Measurements from ENCODE around the gene CHN2.
"Not testable (repeated sequence)": the region's sequence is repeated elsewhere in the genome, so short reads cannot be mapped to it uniquely, and the experiment has no call there.

The CHN2 gene

DNA sequence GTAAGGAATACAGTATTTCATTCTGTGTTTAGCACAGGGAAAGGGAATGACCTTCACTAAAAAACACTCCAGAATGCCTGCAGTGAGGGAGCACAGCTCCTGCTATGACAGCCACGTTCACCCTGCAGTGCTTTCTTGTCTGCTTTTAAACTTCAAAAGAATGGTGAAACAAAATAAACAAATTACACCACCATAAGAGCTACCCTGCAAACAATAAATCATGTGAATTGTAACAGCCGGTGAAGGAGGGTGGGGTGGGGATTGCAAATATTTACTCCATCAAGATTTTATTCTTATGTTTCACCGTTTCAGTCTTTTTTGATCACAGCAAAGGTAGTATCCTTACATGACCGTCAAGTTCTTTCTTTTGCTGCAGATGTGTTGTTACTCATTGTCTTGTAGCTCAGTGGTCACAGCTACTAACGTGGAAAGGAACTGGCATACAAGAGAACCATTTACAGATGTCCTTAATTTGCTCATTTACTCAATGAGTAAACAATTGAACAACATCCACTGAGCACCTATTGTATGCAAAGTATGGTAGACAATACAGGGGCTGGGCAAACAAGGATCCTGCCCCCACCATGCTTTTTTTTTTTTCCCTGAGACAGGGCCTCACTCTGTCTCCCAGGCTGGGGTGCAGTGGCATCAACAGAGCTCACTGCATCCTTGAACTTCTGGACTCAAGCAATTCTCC lies 4.1 kb upstream of the CHN2 start:
- DNase-seq: peak; percentile 30

DNA sequence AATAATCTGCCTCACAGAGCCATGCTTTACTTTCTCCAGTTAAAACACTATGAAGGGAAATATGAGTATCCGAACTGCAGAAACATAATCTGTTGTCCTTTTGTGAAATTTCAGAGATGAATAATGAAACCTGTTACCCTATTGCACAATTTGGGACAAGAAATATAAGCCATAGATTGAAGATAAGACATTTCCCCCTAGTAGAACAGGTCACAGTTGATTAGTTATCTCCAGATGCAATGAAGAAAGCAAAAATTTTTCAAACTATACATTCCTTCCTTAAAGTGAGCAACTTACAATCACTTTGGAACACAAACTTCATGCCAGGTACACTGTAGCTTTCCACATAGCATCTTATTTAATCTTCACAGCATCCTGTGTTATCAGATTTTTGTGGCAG lies 2.3 kb upstream of the CHN2 start:
- DNase-seq: no peak

DNA sequence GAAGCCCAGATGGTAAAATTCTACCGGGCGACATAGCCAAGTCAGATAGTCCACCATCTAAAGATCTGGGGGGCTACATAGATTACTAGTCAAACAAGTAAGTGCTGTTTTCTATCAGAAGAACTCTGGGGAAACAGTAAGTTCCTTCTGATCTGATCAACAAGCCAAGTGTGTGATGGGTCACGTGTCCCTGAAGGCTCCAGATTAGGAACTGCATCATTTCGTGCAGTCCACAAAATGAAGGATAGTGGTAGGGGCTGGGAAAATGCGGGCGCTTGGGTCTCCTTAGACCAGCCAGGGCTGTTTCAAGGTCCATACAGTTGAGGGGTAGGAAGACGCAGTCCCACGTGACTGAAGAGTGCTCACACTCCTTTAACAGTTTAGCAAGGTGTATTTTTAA lies 1.8 kb upstream of the CHN2 start:
- DNase-seq: no peak

DNA sequence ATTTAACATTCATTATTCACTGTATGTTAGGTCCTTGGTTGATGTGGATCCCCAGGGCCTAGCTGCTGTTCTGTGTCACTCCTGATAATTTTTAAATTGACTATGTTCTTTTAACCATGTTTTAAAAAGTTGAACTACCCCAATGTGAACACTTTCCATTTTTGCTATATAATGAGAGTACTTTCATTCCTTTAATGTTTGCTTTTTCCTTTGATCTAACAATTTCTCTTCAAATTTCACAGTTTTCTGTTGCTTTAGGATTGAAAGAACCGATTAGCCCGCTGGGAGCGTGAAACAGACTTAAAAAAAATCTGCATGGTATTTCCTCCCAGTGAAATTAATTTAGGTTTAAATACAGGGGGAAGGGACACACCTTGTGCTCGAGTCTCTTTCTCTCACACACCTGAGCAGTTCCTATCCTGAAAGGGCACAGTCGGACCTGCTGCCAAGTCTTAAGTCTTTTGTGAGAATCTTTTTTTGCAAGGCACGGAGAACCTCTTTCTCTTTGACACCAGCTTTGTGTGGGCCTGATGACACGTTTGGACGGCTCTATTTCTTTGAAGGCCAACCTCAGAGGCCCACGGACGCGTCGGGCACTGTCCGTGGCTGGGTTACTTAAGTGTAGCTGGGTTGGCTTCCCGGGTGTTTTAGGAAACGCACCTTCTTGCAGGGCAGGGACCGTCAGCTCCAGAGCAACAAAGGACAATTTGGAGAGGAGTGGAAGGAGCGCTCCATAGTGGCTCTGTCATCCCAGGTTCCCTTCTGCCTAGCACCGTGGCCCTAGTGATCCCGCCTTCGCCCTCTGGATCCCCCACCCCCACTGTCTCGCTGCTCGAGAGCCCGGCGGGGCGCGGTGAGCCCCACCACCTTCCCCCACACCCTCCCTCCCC lies 1.0 kb upstream of the CHN2 start:
- no peak for DNase-seq

DNA sequence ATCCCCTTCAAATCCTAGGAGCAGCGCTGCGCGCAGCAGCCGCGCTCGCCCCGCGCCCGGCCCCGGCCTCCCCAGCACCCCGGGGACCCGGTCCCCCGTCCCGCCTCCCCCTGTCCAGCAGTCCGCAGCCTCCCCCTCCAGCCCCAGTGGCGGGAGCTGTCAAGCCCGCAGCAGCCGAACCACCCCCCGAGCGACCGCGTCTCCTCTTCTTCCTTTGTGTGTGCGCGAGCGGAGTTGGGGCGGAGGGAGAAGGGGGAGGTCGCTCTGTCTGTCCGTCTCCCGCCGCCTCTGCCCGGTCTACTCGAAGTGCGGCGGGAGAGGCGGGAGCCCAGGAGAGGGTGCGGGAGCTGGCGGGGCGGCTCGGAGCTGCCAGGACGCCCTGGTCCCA lies 375 bp upstream of the CHN2 start:
- DNase-seq: no peak

DNA sequence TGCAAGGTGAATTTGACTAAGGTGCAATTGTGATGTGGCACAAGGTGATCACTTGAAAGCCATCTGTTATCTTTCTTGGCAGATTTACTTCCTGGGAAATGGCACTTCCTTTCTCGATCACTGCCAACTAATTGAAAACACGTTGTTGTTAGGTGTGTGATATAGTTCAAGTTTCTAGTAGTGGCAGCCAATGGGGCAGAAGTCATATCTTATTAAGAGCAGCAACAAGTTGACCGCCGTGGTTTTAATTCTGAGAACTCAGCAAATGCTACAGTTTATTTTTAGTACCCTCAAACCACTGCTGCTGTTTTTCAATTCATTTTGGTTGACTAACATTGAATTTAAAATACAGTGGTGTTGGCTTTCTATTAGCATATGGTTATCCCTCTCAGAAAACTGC lies 1.6 kb downstream of the CHN2 start:
- no peak for DNase-seq

DNA sequence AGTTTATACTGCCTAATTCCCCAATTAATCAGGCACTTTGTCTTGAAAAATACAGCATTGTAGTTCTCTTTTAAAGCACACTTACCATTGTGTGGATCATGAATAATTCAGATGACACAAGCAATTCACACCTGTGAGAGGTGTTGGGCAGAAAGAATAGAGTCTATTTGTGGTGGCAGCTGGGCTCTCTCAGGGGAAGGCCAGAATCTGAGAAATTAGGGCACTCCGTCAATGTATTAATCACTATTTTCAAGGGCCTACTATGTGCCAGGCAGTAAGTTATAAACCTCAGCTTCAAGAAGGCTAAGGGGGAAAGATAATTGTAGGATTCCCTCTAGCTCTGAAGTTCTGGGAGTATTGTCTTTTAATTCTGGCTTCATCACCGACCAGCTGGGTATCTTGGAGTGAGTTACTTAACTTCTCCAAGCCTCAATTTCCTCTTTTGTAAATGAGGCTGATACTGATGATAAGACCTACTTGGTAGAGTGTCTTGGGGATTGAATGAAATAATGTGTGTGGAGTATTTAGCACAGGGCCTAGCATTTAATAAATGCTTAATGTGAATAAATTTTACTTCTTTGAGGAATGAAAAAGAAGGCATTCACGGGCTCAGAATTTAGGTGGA lies 2.5 kb downstream of the CHN2 start:
- no peak for DNase-seq

DNA sequence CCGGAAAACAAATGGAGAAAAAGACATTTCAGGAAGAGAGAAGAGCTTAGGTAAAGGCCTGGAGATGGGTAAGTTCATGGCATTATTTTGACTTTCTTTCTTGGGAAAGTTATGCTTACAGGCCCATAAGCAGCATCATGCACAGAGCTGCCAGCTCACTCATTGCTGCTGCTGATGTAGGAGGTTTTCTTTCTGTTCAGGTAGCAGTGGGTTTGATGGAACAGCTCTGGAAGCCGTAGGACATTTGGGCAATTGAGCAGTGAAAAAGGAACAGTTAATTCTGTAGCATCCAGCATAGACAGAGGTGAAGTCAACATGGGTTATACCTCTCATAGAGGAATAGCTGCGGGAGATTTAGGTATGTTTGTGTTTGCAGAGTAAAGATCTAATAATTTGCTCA lies 3.3 kb downstream of the CHN2 start:
- no peak for DNase-seq

DNA sequence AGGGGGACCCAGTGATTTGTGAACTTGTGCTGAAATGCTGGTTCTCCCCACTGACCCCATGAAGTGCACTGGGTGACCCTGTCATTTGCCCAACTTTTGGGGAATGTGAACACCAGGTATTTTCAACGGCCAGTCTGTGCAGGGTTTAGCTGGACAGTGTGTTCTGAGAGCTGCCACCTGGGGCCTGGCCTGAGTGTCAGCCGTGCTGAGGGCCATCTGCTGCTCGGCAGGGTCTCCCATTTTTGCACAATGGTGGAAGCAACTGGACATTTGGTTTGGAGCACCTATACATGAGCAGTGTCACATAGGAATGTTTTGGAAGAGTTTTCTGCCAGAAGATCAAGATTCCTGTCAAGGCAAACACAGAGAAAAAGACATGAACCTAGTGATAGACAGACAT lies 5.2 kb downstream of the CHN2 start:
- no peak for DNase-seq

DNA sequence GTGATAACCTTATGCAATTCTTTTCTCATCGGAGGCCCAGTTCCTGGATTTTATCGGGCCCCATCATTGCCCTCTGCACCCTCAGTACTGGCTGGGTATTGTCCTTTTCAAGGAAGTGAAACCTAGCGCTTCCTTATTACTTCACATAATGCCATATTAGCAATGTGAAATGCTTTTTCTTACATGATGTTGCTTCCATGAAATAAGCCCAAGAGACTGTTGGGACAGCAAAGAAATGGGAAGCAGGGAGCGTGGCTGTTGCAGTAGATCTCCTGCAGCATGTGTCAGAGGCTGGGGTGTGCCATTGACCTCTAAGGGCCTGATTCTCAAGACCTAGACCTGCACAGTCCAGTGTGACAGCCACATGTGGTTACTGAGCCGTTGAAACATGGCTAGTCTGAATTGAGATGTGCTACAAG lies 8.1 kb downstream of the CHN2 start:
- DNase-seq: no peak

DNA sequence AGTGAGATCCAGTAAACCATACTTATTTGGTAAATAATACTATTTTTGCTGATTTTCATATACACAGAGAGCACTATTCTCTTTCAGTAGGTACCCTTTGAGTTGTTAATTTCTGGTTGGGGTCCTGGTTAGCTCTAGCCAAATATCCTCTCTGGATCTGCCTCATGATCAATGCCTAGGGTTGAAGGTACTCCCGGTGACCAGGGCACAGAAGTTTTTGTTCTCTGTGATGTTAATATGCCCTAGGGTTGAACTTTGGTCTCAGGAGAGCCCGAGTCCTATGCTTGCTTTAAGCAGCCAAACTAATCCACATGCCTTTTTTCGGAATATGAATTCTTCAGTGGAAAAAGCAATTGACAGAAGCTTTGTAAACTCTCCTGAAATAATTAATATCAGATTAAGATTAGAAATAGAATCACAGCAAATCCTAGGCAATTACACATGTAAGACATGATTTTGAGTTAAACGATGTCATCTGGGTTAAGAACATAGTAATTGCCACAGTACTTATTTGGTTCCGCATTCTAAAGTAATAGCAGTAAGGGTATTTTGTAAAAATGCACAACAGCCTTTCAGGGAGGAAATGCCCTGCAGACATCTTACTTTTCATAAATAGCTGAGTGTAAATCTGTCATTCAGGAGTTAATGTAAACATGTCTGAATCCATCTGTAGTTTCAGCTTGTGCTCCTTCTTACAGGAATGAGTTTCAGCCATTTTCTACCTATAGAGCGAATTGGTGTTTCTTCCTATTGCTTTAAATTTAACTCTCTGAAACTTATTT lies 10.1 kb downstream of the CHN2 start:
- no peak for DNase-seq

DNA sequence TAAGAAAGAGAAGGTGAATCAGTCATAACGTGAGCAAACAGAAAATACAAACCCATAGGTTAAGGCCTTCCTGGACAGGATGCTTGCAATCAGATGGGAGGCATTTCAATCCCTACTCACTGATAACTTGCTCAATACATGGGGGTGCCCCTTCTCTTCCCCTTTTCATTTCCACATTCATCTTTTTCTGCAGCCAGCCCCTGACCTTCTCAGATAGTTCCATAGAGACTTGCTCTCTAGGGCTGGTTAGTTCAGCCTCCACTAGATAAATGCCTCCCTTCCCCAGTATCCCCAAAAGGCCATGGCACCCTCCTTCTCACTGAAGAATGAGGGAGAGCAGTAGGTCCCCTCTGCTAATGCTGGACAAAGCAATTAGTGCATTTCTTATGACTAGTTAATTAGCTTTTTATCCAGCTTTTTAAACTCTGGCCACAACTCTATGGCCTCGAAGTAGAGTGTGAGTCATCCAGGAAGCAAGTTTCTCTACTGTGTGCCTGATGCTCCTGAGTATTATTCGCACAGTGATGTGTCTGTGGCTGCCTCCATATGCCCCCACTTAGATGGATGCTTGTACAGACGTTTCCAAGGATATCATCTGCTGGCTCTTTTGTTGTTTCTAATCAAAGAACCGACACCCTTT lies 12.7 kb downstream of the CHN2 start:
- DNase-seq: no peak

DNA sequence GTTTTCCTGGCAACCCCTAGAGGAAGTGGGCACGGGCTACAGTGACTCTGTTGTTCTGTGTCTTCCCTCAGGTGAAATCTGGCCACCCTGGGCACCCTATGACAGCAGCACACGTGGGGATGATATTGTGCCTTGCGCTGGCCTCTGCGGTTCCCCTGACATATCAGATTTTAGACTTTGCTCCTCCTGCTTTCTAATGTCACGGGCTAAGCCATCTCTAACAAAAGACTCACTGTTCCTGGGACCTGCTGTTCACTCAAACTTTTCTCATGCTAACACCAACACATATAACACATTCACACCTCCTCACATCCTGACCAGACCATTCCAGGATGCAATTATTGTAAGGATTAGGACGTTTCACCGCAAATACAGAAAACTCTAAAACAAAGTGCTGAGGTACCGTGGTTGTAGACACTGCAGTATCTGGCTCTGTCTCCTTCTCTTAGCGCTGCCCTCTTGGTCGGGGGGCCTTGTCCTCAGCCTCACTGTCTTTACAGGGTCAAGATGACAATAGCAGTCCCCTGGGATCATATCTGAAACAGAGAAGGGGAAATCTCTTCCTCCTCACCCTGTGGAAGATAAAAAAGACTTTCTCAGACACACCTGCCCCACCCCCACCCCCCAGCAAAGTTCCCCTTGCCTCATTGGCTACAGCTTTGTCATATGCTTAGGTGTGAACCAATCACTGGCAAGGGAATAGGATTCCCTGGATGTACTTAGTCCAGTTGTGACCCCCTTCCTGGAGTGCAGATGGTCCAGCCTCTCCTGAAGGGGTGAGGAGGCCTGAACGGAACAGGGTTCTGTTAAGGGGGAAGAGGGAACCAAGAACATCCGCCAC lies 14.1 kb downstream of the CHN2 start:
- DNase-seq: no peak

DNA sequence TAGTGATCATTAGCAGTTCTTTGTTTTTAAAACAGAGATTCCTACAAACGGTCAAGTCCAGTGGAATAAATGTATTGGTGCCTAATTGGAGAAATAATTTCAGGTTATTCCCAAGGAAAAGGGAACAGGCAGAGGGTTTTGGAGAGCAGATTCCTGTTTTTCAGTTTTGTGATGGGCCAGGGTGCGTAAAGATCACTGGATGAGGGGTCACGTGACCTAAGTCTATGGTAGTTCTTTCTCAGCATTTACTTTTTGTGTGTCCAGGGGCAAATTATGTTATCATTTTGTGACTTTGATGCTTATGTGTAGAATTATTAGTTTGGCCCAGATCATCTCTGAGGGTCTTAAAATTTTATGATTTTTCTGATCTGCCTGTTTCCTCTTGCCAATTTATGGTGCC lies 15.2 kb downstream of the CHN2 start:
- DNase-seq: no peak

DNA sequence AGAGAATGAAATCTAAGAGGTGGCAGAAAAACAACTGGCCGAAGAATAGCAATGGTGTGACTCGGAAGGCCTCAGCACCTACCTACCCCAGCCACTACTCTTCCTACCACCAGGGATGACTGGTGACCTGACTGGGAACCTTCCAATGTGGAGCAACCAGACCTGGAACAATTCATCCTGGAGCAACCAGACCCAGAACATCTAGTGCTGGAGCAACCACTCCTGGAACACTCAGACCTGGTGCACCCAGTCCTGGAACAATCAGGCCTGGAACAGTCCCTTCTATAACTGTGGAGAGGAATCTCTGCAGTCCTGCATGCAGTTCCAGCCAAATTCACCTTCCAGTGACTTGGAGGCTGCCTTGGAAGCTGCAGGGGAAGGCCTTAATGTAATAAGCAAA lies 18.2 kb downstream of the CHN2 start:
- not testable (repeated sequence) for DNase-seq

DNA sequence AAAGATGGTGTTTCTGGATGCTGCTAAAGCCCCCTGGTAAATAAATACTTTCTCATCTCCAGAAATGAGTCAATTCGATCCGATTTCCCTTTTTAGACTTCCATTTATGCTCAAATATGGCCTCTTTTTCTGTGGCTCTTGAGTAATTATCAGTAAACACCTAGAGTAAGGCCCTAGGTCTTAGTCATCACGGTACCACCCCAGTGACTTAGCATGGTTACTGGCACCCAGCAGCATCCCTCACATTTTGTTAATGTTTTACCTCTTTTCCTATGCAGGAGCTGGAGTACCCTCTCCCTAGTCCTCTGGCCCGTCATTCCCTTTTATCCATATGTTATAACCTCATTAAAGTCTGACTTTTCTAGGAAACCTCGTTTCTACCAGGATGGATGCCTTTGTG lies 19.5 kb downstream of the CHN2 start:
- DNase-seq: no peak

DNA sequence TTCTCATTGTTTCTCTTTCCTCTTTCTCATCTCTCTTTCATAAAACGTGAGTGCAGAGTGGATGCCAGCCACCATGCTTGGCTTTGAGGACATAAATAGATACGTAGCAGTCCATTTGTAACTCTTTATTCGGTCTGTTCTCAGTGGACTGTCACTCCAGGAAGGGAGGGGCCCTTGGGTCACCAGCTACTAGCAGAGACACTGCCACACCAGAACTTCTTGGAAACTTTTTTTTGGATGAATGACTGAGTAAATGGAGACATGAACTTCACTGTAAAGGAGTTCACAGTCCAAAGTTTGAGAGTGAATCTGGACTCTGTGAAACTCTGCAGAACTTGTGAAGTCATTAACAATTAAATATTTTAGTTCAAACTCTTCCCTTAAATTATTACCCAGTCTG lies 20.2 kb downstream of the CHN2 start:
- no peak for DNase-seq

DNA sequence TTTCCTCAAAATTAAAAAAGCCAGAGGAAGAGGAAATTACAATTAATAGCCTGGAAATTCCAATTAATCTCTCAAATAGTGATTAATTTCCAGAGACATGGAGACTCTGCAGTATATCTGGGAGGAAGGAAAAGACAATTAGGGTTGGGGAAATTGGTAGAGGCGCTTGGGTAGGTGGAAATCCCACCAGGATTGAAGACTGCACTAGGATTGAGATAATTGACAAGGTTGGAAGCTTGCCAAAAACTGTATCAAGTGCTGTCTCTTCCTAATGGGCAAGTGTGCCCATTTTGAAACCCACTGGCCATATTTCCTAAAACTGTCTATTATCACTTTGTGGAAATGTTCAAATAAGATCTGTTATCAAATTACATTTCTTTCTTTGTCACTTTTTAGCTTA lies 21.6 kb downstream of the CHN2 start:
- DNase-seq: no peak

DNA sequence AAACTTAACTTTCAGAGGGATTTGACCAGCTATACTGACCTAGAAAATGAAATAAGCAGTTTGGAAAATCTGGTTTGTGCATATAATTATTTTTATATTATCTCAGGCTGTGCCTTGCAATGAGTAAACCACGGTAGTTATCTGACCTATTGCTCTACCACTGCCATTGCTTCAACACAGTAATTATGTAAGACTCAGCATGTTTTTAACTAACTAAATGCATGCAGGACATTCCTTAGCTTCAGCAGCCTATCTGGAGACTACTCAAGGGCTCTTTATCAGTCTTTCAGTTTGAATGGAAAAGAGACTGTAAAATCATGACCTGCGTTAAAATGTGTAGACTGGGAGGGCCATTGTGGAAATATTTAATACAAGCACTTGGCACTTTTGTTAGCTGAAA lies 22.5 kb downstream of the CHN2 start:
- DNase-seq: no peak

DNA sequence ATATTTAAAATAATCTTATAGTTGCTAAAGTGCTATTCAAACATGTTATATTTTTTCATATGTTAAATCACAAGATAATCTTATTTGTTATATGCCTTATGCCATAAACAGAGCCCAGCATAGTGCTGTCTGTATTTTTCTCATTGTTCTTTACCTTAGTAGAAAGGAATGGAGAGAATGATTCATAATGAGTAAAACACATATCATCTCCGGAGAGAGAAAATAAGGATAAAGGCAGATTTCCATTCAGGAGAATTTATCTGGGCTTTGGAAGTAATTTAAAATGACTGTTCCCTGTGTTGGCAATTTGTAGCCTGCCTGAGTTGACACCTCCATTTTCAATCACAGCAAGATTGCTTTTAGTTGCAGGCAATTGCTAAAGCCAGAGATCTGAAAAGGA lies 30.2 kb downstream of the CHN2 start:
- DNase-seq: no peak

DNA sequence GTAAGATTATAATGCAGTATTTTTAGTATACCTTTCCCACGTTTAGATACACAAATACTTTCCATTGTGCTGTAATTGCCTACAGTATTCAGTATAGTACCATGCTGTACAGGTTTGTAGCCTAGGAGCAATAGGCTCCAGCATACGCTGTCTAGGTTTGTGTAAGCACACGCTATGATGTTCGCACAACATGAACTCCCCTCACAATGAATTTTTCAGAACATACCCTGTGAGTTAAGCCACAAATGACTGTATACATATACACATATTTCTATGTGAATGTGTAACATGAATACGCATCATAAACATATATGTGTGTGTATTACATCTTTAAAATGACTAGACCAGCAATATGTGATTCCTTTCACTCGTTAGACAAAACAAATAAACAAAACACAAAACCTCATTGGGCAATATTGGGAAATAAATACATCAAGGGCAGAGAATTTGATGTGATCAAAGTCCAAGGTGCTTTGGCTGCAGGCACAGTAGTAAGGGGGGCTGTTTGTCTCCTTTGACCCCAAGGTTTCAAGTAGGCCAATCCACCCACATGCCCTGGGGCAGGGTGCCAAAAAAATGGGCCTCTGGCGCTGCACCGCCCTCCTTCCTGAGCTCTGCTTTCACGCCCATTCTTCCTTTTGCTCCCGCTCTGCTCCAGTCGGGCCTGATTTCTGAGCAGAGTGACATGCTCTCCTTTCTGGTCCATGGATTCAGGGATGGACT lies 33.9 kb downstream of the CHN2 start:
- no peak for DNase-seq
